ENCODE measurements around the gene MAP2K5. TPM values are rescaled to one million over a fixed set of nuclear protein-coding genes. Genes with fewer than 3 reads are reported as not detected.

Gene MAP2K5
- total and polyA plus RNA-seq, 9 of the 15 experiments (the other 6 are each of a cell fraction or from before 2014, with no cell fraction given), result 0.41 to 16.5 (median 7.5) TPM

DNA sequence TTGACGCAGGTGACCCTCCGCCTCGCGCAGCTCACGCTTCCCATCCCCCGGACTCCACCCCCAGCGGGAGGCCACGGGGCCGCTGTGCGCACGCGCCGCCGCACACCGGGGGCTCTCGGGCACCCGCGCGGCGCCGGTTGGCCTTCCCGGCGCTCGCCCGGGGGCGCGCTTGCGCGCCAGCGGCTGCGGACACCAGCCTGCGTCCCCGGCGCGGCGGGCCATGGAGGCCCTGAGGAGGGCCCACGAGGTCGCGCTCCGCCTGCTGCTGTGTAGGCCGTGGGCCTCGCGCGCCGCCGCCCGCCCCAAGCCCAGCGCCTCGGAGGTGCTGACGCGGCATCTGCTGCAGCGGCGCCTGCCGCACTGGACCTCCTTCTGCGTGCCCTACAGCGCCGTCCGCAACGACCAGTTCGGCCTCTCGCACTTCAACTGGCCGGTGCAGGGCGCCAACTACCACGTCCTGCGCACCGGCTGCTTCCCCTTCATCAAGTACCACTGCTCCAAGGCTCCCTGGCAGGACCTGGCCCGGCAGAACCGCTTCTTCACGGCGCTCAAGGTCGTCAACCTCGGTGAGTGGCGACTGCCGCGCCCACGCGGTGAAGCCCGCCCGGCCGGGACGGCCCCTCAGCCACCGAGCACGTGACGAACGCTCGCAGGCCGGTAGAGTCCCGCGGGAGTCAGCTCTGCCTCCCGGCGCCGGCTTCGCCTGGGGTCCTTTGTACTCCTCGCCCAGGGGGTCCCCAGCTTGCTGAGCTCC, 21.3 kb upstream of the MAP2K5 start, which contains the start of gene C15orf61 (continued):
- TF ChIP-seq, protein P1, sequence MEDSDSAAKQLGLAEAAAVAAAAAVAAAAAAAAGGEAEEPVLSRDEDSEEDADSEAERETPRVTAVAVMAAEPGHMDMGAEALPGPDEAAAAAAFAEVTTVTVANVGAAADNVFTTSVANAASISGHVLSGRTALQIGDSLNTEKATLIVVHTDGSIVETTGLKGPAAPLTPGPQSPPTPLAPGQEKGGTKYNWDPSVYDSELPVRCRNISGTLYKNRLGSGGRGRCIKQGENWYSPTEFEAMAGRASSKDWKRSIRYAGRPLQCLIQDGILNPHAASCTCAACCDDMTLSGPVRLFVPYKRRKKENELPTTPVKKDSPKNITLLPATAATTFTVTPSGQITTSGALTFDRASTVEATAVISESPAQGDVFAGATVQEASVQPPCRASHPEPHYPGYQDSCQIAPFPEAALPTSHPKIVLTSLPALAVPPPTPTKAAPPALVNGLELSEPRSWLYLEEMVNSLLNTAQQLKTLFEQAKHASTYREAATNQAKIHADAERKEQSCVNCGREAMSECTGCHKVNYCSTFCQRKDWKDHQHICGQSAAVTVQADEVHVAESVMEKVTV (CRISPR knock-in tag; IDR thresholded peaks at IDR 0.05), result no peak
- TF ChIP-seq PHF8 (IDR thresholded peaks at IDR 0.05; ENCODE audit: borderline replicate concordance, low read length), result peak; percentile 97
- TF ChIP-seq GABPB2 (CRISPR knock-in tag; conservative IDR thresholded peaks at IDR 0.05), result no peak
- no peak for TF ChIP-seq DNMT1 (IDR thresholded peaks at IDR 0.05)
- TF ChIP-seq NBN (IDR thresholded peaks at IDR 0.05; ENCODE audit: low read depth), result 0 out of 2 replicates have a peak, but pooled peaks have one; percentile 62
- TF ChIP-seq, protein P2, sequence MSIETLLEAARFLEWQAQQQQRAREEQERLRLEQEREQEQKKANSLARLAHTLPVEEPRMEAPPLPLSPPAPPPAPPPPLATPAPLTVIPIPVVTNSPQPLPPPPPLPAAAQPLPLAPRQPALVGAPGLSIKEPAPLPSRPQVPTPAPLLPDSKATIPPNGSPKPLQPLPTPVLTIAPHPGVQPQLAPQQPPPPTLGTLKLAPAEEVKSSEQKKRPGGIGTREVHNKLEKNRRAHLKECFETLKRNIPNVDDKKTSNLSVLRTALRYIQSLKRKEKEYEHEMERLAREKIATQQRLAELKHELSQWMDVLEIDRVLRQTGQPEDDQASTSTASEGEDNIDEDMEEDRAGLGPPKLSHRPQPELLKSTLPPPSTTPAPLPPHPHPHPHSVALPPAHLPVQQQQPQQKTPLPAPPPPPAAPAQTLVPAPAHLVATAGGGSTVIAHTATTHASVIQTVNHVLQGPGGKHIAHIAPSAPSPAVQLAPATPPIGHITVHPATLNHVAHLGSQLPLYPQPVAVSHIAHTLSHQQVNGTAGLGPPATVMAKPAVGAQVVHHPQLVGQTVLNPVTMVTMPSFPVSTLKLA (conservative IDR thresholded peaks at IDR 0.05), result peak; percentile 89 to 95
- no peak for TF ChIP-seq ZNF347 (CRISPR knock-in tag; IDR thresholded peaks at IDR 0.05; ENCODE audit: low read depth)
- TF ChIP-seq ZNF766 (CRISPR knock-in tag; conservative IDR thresholded peaks at IDR 0.05), result peak; percentile 86
- no peak for TF ChIP-seq ZNF212 (CRISPR knock-in tag; IDR thresholded peaks at IDR 0.05)
- no peak for TF ChIP-seq BMI1 (IDR thresholded peaks at IDR 0.05; ENCODE audit: low read length)
- TF ChIP-seq, protein P3, sequence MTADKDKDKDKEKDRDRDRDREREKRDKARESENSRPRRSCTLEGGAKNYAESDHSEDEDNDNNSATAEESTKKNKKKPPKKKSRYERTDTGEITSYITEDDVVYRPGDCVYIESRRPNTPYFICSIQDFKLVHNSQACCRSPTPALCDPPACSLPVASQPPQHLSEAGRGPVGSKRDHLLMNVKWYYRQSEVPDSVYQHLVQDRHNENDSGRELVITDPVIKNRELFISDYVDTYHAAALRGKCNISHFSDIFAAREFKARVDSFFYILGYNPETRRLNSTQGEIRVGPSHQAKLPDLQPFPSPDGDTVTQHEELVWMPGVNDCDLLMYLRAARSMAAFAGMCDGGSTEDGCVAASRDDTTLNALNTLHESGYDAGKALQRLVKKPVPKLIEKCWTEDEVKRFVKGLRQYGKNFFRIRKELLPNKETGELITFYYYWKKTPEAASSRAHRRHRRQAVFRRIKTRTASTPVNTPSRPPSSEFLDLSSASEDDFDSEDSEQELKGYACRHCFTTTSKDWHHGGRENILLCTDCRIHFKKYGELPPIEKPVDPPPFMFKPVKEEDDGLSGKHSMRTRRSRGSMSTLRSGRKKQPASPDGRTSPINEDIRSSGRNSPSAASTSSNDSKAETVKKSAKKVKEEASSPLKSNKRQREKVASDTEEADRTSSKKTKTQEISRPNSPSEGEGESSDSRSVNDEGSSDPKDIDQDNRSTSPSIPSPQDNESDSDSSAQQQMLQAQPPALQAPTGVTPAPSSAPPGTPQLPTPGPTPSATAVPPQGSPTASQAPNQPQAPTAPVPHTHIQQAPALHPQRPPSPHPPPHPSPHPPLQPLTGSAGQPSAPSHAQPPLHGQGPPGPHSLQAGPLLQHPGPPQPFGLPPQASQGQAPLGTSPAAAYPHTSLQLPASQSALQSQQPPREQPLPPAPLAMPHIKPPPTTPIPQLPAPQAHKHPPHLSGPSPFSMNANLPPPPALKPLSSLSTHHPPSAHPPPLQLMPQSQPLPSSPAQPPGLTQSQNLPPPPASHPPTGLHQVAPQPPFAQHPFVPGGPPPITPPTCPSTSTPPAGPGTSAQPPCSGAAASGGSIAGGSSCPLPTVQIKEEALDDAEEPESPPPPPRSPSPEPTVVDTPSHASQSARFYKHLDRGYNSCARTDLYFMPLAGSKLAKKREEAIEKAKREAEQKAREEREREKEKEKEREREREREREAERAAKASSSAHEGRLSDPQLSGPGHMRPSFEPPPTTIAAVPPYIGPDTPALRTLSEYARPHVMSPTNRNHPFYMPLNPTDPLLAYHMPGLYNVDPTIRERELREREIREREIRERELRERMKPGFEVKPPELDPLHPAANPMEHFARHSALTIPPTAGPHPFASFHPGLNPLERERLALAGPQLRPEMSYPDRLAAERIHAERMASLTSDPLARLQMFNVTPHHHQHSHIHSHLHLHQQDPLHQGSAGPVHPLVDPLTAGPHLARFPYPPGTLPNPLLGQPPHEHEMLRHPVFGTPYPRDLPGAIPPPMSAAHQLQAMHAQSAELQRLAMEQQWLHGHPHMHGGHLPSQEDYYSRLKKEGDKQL (CRISPR knock-in tag; IDR thresholded peaks at IDR 0.05; ENCODE audit: borderline replicate concordance), result peak; percentile 98
- peak; percentile 60 for TF ChIP-seq HDAC2 (IDR thresholded peaks at IDR 0.05)
- no peak for TF ChIP-seq MYBL2 (IDR thresholded peaks at IDR 0.05; ENCODE audit: low read depth)
- TF ChIP-seq MYBL2 (CRISPR knock-in tag; IDR thresholded peaks at IDR 0.05; ENCODE audit: borderline replicate concordance), result no peak
- peak; percentile 73 for TF ChIP-seq SMAD4 (CRISPR knock-in tag; conservative IDR thresholded peaks at IDR 0.05)
- no peak for TF ChIP-seq MCM5 (IDR thresholded peaks at IDR 0.05; ENCODE audit: low read depth)
- no peak for TF ChIP-seq DACH1 (IDR thresholded peaks at IDR 0.05; ENCODE audit: partially characterized antibody)
- no peak for TF ChIP-seq ZNF695 (CRISPR knock-in tag; IDR thresholded peaks at IDR 0.05)
- TF ChIP-seq HDAC1 (IDR thresholded peaks at IDR 0.05), result peak in 1 of 2 experiments; percentile 91; a peak in 2 of 4 replicates
